ENCODE measurements around the gene COLGALT1.
"Not testable (repeated sequence)": the region's sequence is repeated elsewhere in the genome, so short reads cannot be mapped to it uniquely, and the experiment has no call there.

COLGALT1 gene

DNA sequence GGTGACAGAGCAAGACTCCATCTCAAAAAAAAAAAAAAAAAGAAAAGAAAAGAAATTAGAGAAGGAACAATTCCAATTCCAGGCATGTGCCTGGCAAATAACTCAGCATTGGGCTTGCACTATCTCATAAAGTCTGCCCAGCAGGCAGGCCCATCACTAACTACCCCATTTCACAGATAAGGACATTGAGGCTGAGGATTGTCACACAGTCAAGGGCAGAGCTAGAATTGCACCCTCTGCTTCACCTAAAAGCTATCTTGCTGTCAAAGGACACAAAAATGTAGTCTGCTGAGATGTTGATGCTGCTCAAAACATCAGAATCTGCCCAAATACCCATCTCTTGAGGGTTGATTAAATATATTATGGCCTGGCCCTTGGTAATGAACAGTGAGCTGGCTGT, 20.7 kb upstream of the COLGALT1 start:
- no peak for DNase-seq

DNA sequence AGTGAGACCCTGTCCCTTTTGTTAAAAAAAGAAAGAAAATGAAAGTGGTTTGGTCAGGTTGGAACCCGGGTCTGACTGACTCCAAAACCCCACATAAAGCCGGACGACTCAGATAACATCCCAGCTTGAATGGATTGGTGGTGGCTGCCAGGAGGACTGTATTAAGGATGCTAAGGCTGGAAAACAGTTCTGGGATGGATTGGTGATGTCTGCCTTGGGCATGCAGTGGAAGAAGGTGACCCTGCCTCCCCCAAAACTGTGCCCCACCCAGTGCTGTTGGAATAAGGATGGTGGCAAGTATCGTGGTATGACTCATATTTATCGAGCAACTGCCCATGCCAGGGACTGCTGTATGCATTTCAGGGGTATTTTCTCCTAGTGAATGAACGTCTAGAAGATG, 18.5 kb upstream of the COLGALT1 start:
- DNase-seq = no peak

DNA sequence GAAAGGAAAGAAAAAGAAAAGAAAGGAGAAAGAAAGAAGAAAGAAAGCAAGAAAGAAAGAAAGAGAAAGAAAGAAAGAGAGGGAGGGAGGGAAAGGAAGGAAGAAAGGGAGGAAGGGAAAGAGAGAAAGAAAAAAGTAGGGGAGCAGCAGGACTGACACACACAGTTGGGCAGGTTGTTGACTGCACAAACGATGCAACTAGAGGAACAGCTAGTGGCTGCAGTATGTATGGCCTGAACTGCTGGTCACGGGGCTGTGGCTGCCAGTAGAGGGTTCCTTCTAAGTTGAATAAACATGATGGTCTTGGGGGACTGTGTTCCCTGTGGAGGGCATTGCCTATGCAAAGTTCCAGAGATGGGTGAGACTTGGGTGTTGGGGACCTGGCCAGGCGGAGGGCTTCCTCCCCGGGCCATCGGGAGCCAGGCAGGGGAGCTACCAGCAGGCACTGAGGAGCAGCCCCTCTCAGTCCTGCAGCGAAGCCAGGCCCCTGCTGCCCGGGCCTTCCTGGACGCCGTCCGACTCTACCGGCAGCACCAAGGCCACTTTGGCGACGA, 16.7 kb upstream of the COLGALT1 start:
- DNase-seq = peak; percentile 19 to 22

DNA sequence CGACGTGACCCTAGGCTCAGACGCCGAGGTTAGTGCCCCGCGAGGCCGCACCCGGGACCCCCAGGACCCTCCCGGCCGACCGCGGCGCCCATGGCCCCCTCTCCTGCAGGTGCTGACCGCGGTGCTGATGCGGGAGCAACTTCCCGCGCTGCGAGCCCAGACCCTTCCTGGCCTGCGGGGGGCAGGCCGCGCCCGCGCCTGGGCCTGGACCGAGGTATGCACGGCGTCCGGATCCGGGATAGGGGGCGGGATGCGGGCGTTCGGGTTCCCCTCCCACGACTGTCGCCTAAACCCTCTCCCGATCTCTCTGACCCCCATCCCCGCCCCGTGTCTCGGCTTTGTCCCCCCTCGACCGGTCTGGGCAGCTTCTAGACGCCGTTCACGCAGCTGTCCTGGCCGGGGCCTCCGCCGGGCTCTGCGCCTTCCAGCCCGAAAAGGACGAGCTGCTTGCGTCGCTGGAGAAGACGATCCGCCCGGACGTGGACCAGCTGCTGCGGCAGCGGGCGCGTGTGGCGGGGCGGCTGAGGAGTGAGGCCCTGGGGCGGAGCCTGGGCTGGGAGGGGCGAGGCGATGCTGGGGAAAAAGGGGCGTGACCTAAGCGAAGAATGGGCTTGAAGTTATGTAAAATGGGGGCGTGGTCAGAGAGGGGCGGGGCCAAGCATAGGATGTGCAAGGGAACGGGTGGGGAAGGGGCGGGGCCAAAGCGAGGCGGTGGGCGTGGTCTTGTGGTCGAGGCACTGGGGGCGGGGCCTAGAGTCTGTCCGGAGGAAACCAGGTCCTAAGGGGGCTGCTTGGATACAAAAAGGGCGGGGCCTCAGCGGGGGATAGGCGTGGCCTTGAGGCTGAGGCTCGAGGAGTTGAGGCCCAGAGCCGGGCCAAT, 16.0 kb upstream of the COLGALT1 start:
- peak; percentile 92 to 100 for DNase-seq

DNA sequence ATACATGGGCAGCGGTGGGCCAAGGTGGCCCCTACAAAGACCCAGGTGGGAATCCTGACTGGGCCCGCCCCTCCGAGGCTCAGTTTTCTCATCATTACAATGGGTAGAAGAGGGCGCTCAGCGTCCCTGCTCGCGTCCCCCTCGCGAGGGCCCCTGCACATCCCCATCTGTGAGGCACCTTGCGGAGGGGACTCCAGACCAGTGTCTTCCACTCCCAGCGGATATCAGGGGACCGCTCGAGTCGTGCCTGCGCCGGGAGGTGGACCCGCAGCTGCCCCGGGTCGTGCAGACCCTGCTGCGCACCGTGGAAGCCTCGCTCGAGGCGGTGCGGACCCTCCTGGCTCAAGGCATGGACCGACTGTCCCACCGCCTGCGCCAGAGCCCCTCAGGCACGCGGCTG, 15.3 kb upstream of the COLGALT1 start:
- DNase-seq = no peak

DNA sequence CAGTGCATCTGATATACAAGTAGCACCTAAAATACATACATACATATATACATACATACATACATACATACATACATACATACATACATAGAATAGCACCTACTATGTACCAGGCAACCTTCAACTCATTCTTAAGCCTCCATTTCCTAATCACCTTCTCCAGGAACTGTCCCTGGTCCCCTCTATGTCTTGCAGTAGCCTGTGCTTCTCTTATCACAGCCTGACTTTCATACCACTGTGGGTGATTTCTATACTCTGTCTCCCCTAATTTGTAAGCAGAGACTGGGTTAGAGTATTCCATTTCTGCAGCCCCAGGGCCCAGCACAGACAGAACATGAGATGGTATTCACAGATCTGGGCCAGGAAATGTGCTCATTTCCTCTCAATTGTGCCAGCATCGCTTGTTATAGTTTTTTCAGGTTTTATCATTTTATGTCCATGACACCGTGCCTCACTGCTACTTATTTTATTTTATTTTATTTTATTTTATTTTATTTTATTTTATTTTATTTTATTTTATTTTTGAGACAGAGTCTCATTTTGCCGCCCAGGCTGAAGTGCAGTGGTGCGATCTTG, 14.2 kb upstream of the COLGALT1 start:
- no peak for DNase-seq

DNA sequence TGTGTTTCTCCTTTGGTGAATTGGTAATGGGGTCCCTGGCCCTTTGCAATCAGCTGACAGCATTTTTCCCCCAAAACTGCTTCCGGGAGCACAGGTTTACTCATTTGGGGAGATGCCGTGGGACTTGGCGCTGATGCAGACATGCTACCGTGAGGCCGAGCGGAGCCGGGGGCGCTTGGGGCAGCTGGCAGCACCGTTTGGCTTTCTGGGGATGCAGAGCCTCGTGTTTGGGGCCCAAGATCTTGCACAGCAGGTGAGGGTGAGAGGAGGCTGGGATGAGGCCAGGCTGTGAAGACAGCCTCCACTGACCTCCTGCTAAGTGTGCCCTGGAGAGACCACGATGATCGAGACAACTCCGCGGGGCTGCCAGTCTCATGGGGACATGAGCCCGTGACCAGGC, 13.4 kb upstream of the COLGALT1 start:
- no peak for DNase-seq

DNA sequence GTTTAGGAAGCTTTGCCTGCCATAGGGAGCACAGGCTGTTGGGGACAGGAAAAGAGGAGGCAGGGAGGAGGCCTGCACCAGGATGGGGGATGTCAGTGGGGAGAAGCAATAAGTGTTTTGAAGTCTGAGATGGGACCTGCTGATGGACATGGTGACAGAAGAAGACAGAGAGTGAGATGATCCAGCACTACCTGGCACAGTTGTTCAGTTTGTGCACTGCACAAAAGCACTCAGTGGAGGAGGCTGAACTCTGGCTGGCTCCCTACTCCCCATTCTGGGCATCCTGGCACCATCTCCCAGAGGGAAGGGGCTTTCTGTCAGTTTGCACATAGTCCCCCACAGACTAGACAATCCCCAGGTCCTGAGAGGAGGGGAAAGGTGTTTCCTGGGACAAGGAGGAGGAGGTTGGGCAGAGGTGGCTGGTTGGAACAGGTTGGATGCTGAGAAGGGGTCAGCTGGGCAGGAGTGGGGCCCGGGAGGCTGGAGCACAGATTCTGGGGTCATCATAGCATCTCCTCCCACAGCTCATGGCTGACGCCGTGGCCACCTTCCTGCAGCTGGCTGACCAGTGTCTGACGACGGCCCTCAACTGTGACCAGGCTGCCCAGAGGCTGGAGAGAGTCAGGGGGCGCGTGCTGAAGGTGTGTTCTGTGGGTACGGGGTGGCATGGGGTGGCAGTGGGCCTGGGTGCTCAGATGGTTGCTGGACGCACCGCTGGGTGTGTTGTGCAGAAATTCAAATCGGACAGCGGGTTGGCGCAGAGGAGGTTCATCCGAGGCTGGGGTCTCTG, 12.5 kb upstream of the COLGALT1 start:
- DNase-seq = no peak

DNA sequence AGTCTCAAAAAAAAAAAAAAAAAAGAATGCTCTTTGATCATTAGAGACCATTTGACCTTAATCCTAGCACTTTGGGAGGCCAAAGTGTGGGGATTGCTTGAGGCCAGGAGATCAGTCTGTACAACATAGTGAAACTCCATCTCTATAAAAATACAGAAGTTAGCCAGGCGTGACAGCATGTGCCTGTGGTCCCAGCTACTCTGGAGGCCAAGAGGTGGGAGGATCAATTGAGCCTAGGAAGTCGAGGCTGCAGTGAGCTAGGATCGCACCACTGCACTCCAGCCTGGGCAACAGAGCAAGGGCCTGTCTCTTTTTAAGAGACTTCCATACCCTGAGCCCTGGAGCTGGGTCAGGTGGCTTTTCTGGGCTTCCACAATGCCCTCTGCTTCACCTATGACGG, 11.5 kb upstream of the COLGALT1 start:
- DNase-seq = peak; percentile 30 to 31

DNA sequence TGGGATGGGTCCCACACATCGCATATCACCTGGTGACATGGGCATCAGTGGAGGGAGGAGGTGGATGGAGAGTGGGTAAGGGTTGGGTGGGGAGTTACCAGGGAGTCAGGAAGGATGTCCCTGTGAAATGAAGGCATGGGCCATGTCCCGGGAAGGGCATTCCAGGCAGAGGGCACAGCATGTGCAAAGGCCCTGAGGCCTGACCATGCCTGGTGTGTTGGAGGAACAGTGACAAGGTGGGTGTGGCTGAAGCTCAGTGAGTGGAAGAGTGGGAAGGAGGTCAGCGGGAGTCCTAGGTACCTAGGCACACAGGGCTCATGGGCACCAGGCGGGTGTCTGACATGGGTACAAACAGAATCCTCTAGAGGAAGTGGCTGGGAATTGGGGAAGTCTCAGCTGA, 11.0 kb upstream of the COLGALT1 start:
- DNase-seq = no peak

DNA sequence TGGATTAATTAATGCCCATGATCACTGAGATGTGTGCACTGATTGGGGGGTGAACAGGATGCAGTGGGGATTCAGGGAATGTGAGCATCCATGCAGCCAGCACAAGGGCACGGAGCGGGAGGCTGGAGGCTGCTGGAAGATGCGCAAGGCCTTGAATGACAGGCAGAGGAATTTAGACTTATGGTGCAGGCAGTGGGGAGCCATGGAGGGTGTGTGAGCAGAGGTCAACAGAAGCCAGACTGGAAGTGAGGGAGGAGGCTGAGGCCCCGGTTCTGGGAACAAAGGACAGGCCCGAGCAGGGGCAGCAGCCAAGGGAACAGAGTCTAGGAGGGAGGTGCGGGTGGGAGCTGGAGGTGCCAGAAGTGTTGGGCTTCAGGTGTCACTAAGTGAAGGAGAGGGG, 7.3 kb upstream of the COLGALT1 start:
- no peak for DNase-seq

DNA sequence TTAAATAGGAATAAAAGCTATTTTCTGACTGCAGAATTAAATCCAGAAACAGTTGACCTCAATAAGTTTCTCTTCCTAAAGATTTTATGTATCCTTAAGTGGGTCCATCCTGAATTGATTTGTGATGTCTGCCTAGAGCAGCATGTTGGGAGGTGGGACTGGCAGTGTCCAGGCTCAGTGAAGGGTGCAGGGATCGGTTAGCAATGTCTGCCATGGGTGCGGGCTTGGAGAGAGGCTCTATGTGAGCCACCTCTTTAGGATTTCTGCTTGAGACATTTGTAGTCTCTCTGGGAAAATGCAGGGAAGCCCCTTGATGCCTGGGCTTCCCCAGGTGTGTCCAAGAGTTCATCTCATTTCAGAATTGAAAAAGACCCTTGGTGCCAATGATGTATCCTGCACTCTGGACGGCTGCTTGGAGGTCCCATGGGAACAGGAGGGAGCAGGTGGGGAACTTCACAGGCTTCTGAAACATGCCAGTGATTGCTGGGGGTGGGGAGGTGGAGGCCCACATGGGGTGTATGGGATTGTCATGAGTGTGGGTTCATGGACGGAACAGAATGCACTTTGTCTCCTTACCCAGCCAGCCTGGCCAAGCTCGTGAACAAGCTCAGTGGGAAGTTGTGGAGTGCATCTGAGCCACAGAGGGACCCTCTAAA, 6.2 kb upstream of the COLGALT1 start:
- DNase-seq = no peak

DNA sequence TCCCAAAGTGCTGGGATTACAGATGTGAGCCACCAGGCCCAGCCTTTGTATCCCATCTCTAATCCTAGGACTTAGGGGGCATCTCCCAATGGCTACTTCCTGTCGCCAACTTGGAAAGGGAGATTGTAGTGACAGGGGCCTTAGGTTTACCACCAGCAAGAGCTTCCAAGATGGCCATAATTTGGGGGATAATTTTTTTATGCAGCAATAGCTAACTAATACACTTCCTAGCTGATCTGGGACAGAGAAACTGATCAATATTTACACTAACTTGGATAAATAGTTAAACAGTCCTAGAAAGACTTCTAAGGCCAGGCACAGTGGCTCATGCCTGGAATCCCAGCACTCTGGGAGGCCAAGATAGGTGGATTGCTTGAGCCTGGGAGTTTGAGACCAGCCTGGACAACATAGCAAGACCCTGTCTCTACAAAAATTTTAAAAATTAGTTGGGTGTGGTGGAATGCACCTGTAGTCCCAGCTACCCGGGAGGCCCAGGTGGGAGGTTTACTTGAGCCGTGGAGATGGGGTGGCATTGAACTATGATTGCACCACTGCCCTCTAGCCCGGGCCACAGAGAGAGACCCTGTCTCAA, 5.3 kb upstream of the COLGALT1 start:
- no peak for DNase-seq

DNA sequence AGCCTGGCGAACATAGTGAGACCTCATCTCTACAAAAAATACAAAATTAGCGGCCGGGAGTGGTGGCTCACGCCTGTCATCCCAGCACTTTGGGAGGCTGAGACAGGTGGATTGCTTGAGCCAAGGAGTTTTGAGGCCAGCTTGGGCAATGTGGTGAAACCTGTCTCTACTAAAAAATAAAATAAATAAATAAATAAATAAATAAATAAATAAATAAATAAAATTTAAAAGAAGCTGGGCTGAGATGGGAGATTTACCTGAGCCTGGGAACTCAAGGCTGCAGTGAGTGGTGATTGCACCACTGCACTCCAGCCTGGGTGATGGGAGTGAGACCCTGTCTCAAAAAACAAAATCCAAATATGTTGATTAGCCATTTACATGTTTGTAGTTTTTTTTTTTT, 2.7 kb upstream of the COLGALT1 start:
- not testable (repeated sequence) for DNase-seq

DNA sequence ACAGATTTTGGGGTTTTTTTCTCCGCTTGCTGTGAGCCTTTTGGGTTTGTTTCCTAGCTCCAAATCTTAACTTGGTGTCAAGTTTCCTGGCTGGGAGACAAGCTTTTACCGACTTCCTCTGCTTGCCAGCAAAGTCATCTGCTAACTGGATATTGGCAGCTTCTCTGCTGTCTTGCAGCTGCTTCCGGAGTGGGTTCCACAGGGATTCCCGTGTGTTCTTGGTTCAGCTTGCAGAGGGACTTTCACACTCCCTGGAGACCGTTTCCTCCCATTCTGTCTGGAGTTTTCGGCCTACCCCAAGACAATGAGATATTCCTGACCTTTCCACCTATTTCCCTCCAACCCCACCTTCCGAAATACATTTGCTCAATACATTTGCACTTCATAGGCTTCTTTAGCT, 2.2 kb upstream of the COLGALT1 start:
- DNase-seq = peak; percentile 51 to 64

DNA sequence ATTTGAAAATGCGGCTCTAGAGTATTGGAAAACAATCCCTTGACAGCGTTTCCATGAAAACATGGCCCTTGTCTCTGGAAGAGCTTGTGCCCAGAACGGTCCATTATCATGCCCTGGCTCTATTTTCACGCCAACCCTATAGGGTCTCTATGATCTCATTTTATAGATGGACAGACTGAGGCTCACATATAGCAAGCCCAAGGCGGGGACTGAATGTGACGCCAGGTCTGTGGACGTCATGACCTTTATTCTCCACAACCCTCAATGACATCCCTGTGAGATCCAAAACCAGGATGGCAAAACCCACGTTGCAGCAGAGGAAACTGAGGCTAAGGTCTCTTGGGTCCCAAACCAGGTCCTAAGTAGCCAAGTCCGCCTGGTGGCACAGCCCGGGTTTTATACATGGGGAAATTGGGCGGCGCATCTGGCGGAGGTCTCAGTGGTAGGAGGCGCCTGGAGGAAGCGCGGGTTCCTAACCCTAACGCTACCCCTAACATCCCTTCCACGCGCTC, 425 bp upstream of the COLGALT1 start:
- DNase-seq = no peak

DNA sequence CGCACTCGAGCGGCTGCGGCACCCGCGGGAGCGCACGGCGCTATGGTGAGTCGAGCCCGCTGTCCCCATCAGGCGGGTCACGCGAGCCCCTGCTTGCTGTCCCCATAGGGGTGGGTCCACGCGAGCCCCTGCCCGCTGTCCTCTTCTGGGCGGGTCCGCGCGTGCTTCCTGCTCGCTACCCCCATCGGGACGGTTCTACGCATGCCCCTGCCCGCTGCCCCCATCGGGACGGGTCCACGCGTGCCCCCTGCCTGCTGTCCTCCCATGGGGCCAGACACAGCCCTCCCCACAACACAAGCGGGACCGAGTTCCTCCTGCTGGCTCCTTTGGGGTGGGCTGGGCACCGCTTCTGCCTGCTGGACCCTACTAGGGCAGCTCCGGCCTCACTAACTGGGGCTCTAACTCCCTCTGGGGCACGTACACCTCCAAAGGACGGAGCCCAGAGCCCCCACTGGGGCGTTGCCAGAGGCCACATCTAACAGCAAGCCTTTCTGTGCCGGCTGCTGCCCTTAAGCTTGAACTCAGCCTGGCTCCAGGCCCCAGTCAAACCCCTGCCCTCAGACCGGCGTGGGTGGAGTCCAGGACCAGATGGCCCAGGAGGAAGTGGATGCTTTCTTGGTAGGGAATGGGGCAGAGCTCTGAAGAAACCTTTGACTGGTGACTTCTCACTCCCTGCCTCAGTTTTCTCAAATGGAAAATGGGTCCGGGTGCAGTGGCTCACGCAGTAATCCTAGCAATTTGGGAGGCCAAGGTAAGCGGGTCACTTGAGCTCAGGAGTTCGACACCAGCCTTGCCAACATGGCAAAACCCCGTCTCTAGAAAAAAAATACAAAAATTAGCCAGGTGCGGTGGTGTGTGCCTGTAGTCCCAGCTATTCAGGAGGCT, 722 bp downstream of the COLGALT1 start:
- peak; percentile 84 to 89 for DNase-seq

DNA sequence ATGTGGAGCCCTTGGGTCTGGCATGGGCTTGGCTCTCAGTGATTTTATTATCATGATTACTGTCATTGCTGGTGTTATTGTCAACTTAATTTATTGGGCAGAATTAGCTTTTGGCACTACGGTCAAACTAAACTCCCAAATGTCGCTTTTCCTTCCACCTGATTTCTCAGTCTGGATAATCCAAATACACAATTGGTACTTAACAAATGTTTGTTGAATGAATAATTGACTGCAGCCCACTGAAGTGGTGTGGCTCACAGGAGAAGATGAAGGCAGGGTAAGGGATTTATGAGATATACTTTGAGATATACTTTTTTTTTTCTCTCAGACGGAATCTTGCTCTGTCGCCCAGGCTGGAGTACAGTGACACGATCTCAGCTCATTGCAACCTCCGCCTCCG, 1.5 kb downstream of the COLGALT1 start:
- no peak for DNase-seq

DNA sequence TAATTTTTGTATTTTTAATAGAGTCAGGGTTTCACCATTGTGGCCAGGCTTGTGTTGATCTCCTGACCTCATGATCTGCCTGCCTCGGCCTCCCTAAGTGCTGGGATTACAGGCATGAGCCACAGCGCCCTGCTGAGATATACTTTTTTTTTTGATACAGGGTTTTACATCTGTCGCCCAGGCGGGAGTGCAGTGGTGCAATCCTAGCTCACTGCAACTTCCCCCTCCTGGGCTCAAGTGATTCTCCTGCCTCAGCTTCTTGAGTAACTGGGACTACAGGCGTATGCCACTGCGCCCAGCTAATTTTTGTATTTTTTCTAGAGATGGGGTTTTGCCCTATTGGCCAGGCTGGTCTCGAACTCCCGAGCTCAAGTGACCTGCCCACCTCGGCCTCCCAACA, 2.0 kb downstream of the COLGALT1 start:
- peak; percentile 76 to 85 for DNase-seq

DNA sequence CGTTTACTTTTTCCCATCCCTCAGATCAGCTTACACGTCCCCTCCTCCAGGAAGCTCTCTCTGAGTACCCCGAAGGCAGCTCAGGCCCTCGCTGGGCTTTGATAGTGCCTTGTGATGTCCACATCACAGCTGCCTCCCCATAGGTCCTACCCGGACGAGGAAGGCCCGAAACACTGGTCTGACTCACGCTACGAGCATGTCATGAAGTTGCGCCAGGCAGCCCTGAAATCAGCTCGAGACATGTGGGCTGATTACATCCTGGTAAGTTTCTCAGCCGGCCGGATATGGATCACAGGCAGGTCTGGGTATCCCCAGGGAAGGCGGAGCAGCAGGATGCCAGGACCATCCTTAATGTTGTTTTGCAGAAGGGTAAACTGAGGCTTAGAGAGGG, 4.8 kb downstream of the COLGALT1 start:
- DNase-seq = peak; percentile 95 to 98

DNA sequence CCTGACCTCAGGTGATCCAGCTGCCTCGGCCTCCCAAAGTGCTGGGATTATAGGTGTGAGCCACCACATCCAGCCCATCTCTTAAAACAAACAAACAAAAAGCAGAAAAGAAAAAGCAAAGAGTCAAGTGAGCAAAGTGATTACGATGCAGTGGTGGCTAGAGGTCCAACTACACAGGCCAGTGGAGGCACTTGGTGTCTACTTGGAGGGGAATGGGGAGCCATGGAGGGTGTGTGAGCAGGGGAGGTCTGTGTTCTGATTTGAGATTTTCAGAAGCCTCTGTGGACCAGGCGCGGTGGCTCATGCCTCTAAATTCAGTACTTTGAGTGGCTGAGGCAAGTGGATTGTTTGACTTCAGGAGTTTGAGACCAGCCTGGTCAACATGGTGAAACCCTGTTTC, 6.6 kb downstream of the COLGALT1 start:
- no peak for DNase-seq

Data from inflammatory macrophage treated with lipopolysaccharide for 1 hour (primary cell).